MCF 10A (cell line): ENCODE data around the gene SOD2. TPM values are rescaled to one million over a fixed set of nuclear protein-coding genes. Genes with fewer than 3 reads are reported as not detected.
"Not testable (repeated sequence)": the region's sequence is repeated elsewhere in the genome, so short reads cannot be mapped to it uniquely, and the experiment has no call there.

Experiments used
- BruUV-seq: library from RNA; stranded (reverse); fragments of 400-500 nt; replicated peaks from 2 replicates; lab custom pipeline; 2021; lab: Mats Ljungman, UMichigan
- CTCF ChIA-PET: fragments of 300-600 bp; sonication (Branson Sonifier 250); formaldehyde crosslinking; extraction: SDS; loops from one replicate; lab custom pipeline; 2021; ENCODE audit warnings: antibody characterized with exemption, inconsistent platforms; lab: Yijun Ruan, JAX
- POLR2A ChIA-PET: fragments of 300-600, 350-650 bp; sonication (Branson Sonifier 250); formaldehyde crosslinking; extraction: SDS; loops from one replicate; lab custom pipeline; 2020; ENCODE audit warnings: antibody characterized with exemption, inconsistent platforms; lab: Yijun Ruan, JAX
- DNase-seq: peaks from one replicate; pipeline ENCODE4 v3.0.0-alpha.2; 2018; ENCODE audit not compliant: unreplicated experiment
- H3K27ac Mint-ChIP-seq: one replicate; pipeline ENCODE4 v1.8.0; 2022; ENCODE audit warnings: mild to moderate bottlenecking, low read depth, mixed read lengths; ENCODE audit not compliant: unreplicated experiment
- H3K27me3 Mint-ChIP-seq: one replicate; pipeline ENCODE4 v1.8.0; 2022; ENCODE audit warnings: mixed read lengths; ENCODE audit not compliant: insufficient read depth, unreplicated experiment
- H3K36me3 Mint-ChIP-seq: one replicate; pipeline ENCODE4 v1.8.0; 2022; ENCODE audit warnings: mild to moderate bottlenecking, moderate library complexity, mixed read lengths; ENCODE audit not compliant: insufficient read depth, unreplicated experiment
- H3K4me1 Mint-ChIP-seq: one replicate; pipeline ENCODE4 v1.8.0; 2022; ENCODE audit warnings: mixed read lengths; ENCODE audit not compliant: insufficient read depth, unreplicated experiment
- H3K4me3 Mint-ChIP-seq: one replicate; pipeline ENCODE4 v1.8.0; 2022; ENCODE audit warnings: mild to moderate bottlenecking, moderate library complexity, mixed read lengths; ENCODE audit not compliant: unreplicated experiment
- H3K9me3 Mint-ChIP-seq: one replicate; pipeline ENCODE4 v1.8.0; 2022; ENCODE audit warnings: mixed read lengths; ENCODE audit not compliant: unreplicated experiment
- CTCF ChIP-seq: fragments of 200-600 bp; IDR thresholded peaks from one replicate; pipeline ENCODE4 v1.8.0; 2022; ENCODE audit warnings: antibody characterized with exemption, mild to moderate bottlenecking; ENCODE audit not compliant: unreplicated experiment
- intact Hi-C: fragments of 100-400 bp; cut with micrococcal nuclease; formaldehyde crosslinking; loops from 2 replicates; pipeline ENCODE4 v1.14.1; 2022
- total RNA-seq: library from RNA; stranded (reverse); gene quantifications from 2 replicates; pipeline ENCODE4 v1.2.3, GENCODE V29; 2022

SOD2 gene
- total RNA-seq, 1 experiment from 2014 or later: 600 TPM

GRCh38 chr6:159723259-159723658 is 30.2 kb upstream of the SOD2 start:
- DNase-seq: no peak
- no peak overlapping the region for H3K4me3 Mint-ChIP-seq
- CTCF ChIA-PET: interaction anchor here (1.0 to 2.7 kb wide), 3 partner anchors 28 to 319 kb away, joined by 4 to 10 read pairs (median 5); no protein-coding TSS in a partner anchor
- H3K4me1 Mint-ChIP-seq: peaks cover 27% of the 10 kb centered on the region
- no peak overlapping the region for H3K27ac Mint-ChIP-seq
- no peak for TF ChIP-seq CTCF
- H3K36me3 Mint-ChIP-seq: peaks cover 32% of the 10 kb centered on the region
- POLR2A ChIA-PET: interaction anchor here (1.2 to 18.8 kb wide), 3 partner anchors 27 to 67 kb away, joined by 3 to 877 read pairs (median 198); partner anchors contain the start of genes MRPL18, SOD2 and TCP1
- intact Hi-C loops: no loop called here
- no TSS peak for BruUV-seq
- H3K9me3 Mint-ChIP-seq: no peaks in the 10 kb centered on the region
- no peaks in the 10 kb centered on the region for H3K27me3 Mint-ChIP-seq

DNA sequence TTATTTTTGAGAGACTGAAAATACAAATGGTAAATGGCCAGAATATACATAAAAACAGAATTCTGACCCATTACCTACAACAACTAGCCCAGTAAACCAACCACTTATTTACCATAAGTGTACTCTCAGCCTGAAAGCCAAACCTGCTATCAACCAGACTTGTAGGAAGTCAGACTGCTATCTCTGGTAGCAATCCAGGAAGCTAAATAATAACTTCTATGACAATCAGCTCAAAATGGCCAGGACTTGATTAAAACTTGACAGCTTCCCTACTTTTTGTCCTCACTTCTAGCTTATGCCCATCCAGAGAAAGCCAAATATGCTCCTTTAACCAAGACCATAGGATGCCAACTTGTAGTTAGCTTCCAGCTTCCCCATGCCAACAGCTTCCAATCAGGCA is 29.6 kb upstream of the SOD2 start:
- H3K4me1 Mint-ChIP-seq: peaks cover 32% of the 10 kb centered on the region
- BruUV-seq: no TSS peak
- no peak for DNase-seq
- no peak for TF ChIP-seq CTCF
- CTCF ChIA-PET: interaction anchor here (1.2 to 2.7 kb wide), 2 partner anchors 28 to 31 kb away, joined by 4 to 10 read pairs; no protein-coding TSS in a partner anchor
- POLR2A ChIA-PET: interaction anchor here (1.2 to 18.8 kb wide), 3 partner anchors 26 to 68 kb away, joined by 3 to 877 read pairs (median 198); partner anchors contain the start of genes MRPL18, SOD2 and TCP1
- H3K4me3 Mint-ChIP-seq: no peak overlapping the region
- H3K9me3 Mint-ChIP-seq: no peaks in the 10 kb centered on the region
- H3K27me3 Mint-ChIP-seq: no peaks in the 10 kb centered on the region
- intact Hi-C loops: no loop called here
- H3K36me3 Mint-ChIP-seq: peaks cover 32% of the 10 kb centered on the region
- peak overlapping the region; percentile 49 for H3K27ac Mint-ChIP-seq

- H3K4me3 Mint-ChIP-seq, intact Hi-C loops, DNase-seq, BruUV-seq, H3K9me3 Mint-ChIP-seq, H3K27me3 Mint-ChIP-seq: not testable (repeated sequence)
- peaks cover 29% of the 10 kb centered on the region for H3K36me3 Mint-ChIP-seq
- H3K4me1 Mint-ChIP-seq: peaks cover 35% of the 10 kb centered on the region
- POLR2A ChIA-PET: interaction anchor here (1.9 to 18.8 kb wide), 4 partner anchors 6 to 69 kb away, joined by 12 to 877 read pairs (median 199); partner anchors contain the start of genes MRPL18, SOD2, TCP1 and WTAP
- H3K27ac Mint-ChIP-seq: peak overlapping the region; percentile 49
- CTCF ChIA-PET: interaction anchor here (1.2 to 4.0 kb wide), 2 partner anchors 21 to 27 kb away, joined by 4 to 27 read pairs; no protein-coding TSS in a partner anchor
Observed at GRCh38 chr6:159721981-159722380, 28.9 kb upstream of the SOD2 start.

DNA sequence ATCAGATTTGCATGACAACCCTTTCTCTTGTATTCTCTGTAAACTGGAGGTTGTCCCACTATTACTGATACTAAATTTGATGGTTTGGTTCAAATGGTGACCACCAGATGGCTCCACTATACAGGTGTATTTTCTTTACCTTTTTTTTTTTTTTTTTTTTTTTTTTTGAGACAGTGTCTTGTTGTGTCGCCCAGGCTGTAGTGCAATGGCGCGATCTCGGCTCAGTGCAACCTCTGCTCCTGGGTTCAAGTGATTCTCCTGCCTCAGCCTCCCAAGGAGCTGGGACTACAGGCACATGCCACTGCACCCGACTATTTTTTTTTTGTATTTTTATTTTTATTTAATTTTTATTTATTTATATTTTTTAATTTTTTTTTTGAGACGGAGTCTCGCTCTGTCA is 27.7 kb upstream of the SOD2 start:
- peak; percentile 72 for DNase-seq
- TF ChIP-seq CTCF: peak; percentile 40
- CTCF ChIA-PET: interaction anchor here (0.6 to 4.0 kb wide), 18 partner anchors 12 to 1326 kb away, joined by 3 to 27 read pairs (median 3); partner anchors contain the start of genes SOD2 and TCP1
- no TSS peak for BruUV-seq
- Mint-ChIP-seq H3K4me1 (peaks cover 42% of the 10 kb centered on the region), H3K9me3 (no peaks in the 10 kb centered on the region), H3K27me3 (no peaks in the 10 kb centered on the region), H3K27ac (no peak overlapping the region), H3K36me3 (peaks cover 23% of the 10 kb centered on the region), H3K4me3 (no peak overlapping the region)
- POLR2A ChIA-PET: interaction anchor here (0.6 to 18.8 kb wide), 8 partner anchors 7 to 70 kb away, joined by 3 to 877 read pairs (median 8); partner anchors contain the start of genes MRPL18, SOD2, TCP1 and WTAP
- intact Hi-C loops: no loop called here
